Spinal cord (tissue), 10 donors: ENCODE measurements around the gene ADGRA3. TPM values are rescaled to one million over a fixed set of nuclear protein-coding genes. Genes with fewer than 3 reads are reported as not detected.

Source experiments
- DNase-seq, 6 donors: peaks; one replicate each; pipeline versions ENCODE4 v3.0.0 to v3.0.0-alpha.2; 2013 to 2015; ENCODE audit warnings: low spot score in 6 of 6, low read depth in 4 of 6
- H3K27ac ChIP-seq: one replicate; pipeline ENCODE4 v1.5.1; 2013; ENCODE audit warnings: low read depth, low read length, control low read depth
- H3K27me3 ChIP-seq: one replicate; pipeline ENCODE4 v1.6.1; 2013; ENCODE audit warnings: low read length; ENCODE audit not compliant: control insufficient read depth, insufficient read depth
- H3K36me3 ChIP-seq: one replicate; pipeline ENCODE4 v1.6.1; 2013; ENCODE audit warnings: low read length; ENCODE audit not compliant: control insufficient read depth, insufficient read depth
- H3K4me1 ChIP-seq: one replicate; pipeline ENCODE4 v1.6.1; 2013; ENCODE audit warnings: low read length; ENCODE audit not compliant: control insufficient read depth, insufficient read depth
- H3K4me3 ChIP-seq: one replicate; pipeline ENCODE4 v1.5.1; 2013; ENCODE audit warnings: low read depth, low read length, control low read depth
- H3K9me3 ChIP-seq: one replicate; pipeline ENCODE4 v1.6.1; 2013; ENCODE audit warnings: low read length; ENCODE audit not compliant: control insufficient read depth, insufficient read depth
- WGBS: methylation state at CpG from one replicate; pipeline ENCODE4 v1.1.5; 2013; ENCODE audit warnings: missing lambda C conversion rate; ENCODE audit not compliant: insufficient coverage; 5-methylcytosine and 5-hydroxymethylcytosine counted together
- polyA plus RNA-seq, 2 donors: library from polyadenylated mRNA; unstranded; fragments of 120-200 nt; gene quantifications; one replicate each; pipeline ENCODE4 v1.2.1, GENCODE V29; 2013; ENCODE audit not compliant: insufficient read length in 2 of 2
- total RNA-seq, 2 donors: library from RNA; depleted of rRNA in 1 of 2; stranded (reverse); fragments of 120-200 nt in 1 of 2; fragments of >200 nt in 1 of 2; gene quantifications; one replicate each; pipeline versions ENCODE4 v1.2.3 to v1.2.4, GENCODE V29; 2013 to 2014
- donor health status: healthy.

The ADGRA3 gene
- total and polyA plus RNA-seq, 4 donors = 33.9 to 57.4 (median 40.8) TPM

DNA sequence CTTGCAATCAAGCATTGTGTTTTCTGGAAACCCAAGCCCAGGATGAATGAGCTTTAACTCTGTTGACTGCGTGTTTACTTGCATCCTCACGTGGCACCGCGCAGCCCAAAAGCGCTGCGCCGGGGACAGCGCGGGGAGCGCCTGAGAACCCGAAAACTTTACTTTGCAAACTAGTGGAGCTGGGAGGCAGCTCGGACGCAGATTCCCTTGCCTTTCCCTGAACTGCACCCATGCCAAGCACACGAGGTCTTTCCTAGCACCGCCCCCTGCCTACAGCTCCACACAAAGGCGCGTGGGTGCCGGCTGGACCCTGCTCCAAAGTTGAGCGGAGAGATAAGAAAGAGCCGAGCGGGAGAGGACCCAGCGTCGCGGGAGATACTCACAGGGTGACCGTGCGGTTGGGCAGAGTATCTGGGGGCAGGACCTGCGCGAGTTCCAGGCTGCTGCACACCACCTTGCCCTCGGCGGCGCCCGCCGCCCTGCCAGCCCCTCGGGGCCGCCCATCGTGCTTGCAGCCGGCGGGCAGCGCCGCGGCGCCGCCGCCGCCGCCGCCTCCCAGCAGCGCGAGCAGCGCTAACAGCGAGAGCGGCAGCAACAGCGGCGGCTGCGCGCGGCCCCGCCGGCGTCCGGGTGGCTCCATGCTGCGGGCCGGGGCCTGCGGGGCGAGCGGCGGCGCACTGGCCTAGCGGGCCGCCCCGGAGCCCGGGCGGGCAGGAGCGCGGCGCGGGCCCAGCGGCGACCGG, 550 bp downstream of the ADGRA3 start:
- under 1% methylated on average over 80 of the region's 80 CpGs for WGBS
- H3K9me3 ChIP-seq = no peaks in the 10 kb centered on the region

GRCh38 chr4:22514481-22514880, 1.4 kb downstream of the ADGRA3 start:
- H3K27me3 ChIP-seq = no peaks in the 10 kb centered on the region
- peak in 2 of 6 donors; percentile 23 to 54 for DNase-seq
- H3K36me3 ChIP-seq = no peaks in the 10 kb centered on the region
- peak overlapping the region; percentile 70 for H3K4me3 ChIP-seq
- no peaks in the 10 kb centered on the region for H3K9me3 ChIP-seq
- WGBS = 3% methylated on average over 7 of the region's 8 CpGs
- peaks cover 8% of the 10 kb centered on the region for H3K4me1 ChIP-seq
- peak overlapping the region; percentile 84 for H3K27ac ChIP-seq

More for the DNA sequence above, 550 bp downstream of the ADGRA3 start:
- DNase-seq = peak in 5 of 6 donors; percentile 36 to 90 (median 55)
- peak overlapping the region; percentile 84 for H3K27ac ChIP-seq
- H3K36me3 ChIP-seq = no peaks in the 10 kb centered on the region
- no peaks in the 10 kb centered on the region for H3K27me3 ChIP-seq
- peak overlapping the region; percentile 70 for H3K4me3 ChIP-seq
- peaks cover 8% of the 10 kb centered on the region for H3K4me1 ChIP-seq

DNA sequence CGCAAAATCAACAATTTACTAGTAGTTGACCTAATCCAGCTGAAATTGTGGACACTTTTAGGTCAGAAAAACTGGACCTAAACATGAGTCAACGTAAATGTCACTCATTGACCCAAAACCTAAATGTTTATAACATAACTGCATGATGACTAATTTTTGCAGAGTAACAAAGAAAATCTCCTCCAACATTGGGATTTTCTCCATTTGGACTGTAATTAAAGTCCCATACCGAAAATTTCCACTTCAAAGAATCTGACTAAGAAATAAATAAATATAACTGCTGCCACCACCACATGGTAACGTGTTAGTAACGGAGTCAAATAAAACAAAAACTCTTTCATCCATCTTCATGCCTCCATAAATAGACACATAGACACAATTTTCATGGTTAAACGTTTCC, 1.9 kb downstream of the ADGRA3 start:
- no CpG with 5 or more reads among the region's 6 CpGs for WGBS
- H3K4me3 ChIP-seq = peak overlapping the region; percentile 70
- peaks cover 8% of the 10 kb centered on the region for H3K4me1 ChIP-seq
- no peaks in the 10 kb centered on the region for H3K27me3 ChIP-seq
- no peaks in the 10 kb centered on the region for H3K9me3 ChIP-seq
- H3K36me3 ChIP-seq = no peaks in the 10 kb centered on the region
- H3K27ac ChIP-seq = no peak overlapping the region
- no peak for DNase-seq

- Histone ChIP-seq H3K4me3 (no peak overlapping the region), H3K27me3 (no peaks in the 10 kb centered on the region), H3K4me1 (peaks cover 8% of the 10 kb centered on the region), H3K36me3 (no peaks in the 10 kb centered on the region), H3K27ac (no peak overlapping the region), H3K9me3 (no peaks in the 10 kb centered on the region)
- WGBS = 96% methylated on average over 2 of the region's 2 CpGs
- no peak for DNase-seq
Measured at GRCh38 chr4:22512306-22512705, 3.6 kb downstream of the ADGRA3 start.

- DNase-seq = no peak
- peaks cover 5% of the 10 kb centered on the region for H3K4me1 ChIP-seq
- no peaks in the 10 kb centered on the region for H3K9me3 ChIP-seq
- H3K27me3 ChIP-seq = no peaks in the 10 kb centered on the region
- WGBS = no CpG with 5 or more reads among the region's 1 CpG
- H3K27ac ChIP-seq = no peak overlapping the region
- no peaks in the 10 kb centered on the region for H3K36me3 ChIP-seq
- no peak overlapping the region for H3K4me3 ChIP-seq
Measured at GRCh38 chr4:22510750-22511149, 5.1 kb downstream of the ADGRA3 start.

DNA sequence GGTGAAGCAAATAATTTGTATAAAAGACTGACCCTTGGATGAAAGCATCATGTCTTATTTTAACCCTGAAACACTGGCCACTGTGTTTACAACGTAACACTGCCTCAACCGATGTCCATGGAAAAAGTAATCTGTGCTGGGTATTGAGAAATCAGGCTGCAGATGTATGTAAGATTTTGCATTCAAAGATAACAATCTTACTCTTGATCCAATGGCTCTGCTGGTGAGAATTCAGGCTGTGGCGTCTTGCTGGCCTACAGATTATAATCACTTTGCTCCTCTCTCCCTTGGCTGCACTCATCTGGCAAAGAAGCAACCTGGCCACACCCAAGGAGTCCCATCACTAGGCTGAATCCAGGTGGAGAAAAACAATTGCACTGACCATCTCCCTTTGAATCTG, 7.5 kb downstream of the ADGRA3 start:
- Histone ChIP-seq H3K27me3 (no peaks in the 10 kb centered on the region), H3K27ac (no peak overlapping the region), H3K4me3 (no peak overlapping the region), H3K36me3 (no peaks in the 10 kb centered on the region), H3K4me1 (peaks cover 3% of the 10 kb centered on the region), H3K9me3 (no peaks in the 10 kb centered on the region)
- DNase-seq = no peak
- WGBS = 100% methylated on average over 1 of the region's 3 CpGs

- no peaks in the 10 kb centered on the region for H3K9me3 ChIP-seq
- DNase-seq = no peak
- no peaks in the 10 kb centered on the region for H3K27me3 ChIP-seq
- H3K4me3 ChIP-seq = no peak overlapping the region
- no peaks in the 10 kb centered on the region for H3K4me1 ChIP-seq
- WGBS = 90% methylated on average over 1 of the region's 4 CpGs
- H3K36me3 ChIP-seq = no peaks in the 10 kb centered on the region
- H3K27ac ChIP-seq = no peak overlapping the region
Measured at GRCh38 chr4:22504922-22505321, 10.9 kb downstream of the ADGRA3 start.

DNA sequence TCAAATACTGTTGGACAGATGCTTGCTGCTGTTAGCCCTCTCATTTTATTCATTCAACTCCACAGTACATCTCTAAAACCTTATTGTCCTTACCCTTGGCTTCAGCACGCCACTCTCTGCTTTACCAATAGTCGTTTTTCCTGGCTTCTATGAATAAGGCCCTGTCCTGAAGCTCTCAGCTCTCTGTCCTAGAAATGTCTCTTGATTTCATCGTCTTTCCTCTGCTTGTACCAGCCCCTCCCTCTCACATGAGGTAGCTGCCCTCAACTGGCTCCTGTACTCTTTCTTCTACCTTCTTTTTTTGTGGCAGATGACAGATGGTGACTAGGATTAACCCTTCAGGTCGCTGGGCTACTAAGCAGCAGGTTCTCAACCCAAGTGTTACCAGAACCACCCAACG, 11.4 kb downstream of the ADGRA3 start:
- 54% methylated on average over 5 of the region's 5 CpGs for WGBS

GRCh38 chr4:22502895-22503814, 12.7 kb downstream of the ADGRA3 start:
- DNase-seq = no peak
- Histone ChIP-seq H3K9me3 (no peaks in the 10 kb centered on the region), H3K27me3 (no peaks in the 10 kb centered on the region), H3K36me3 (no peaks in the 10 kb centered on the region), H3K4me3 (no peak overlapping the region), H3K4me1 (no peaks in the 10 kb centered on the region), H3K27ac (no peak overlapping the region)
- WGBS = no CpG with 5 or more reads among the region's 3 CpGs

More for the DNA sequence above, 11.4 kb downstream of the ADGRA3 start:
- Histone ChIP-seq H3K4me1 (no peaks in the 10 kb centered on the region), H3K9me3 (no peaks in the 10 kb centered on the region), H3K4me3 (no peak overlapping the region), H3K27ac (no peak overlapping the region), H3K27me3 (no peaks in the 10 kb centered on the region), H3K36me3 (no peaks in the 10 kb centered on the region)
- DNase-seq = peak in 1 of 6 donors; percentile 19
